OCI-LY7 (cell line): ENCODE data around the gene SETD1A.

Experiments
- EZH2phosphoT487 ChIP-seq: fragments of 200-600 bp; sonication (generic); IDR thresholded peaks from 2 replicates; pipeline ENCODE4 v1.6.1; 2018; ENCODE audit warnings: low read depth, borderline replicate concordance, mild to moderate bottlenecking, mixed run types, antibody characterized with exemption, low read length, moderate library complexity, mixed read lengths
- TF ChIP-seq, protein P1 (sequence below): fragments of 200-600 bp; sonication (generic); conservative IDR thresholded peaks from 2 replicates; pipeline ENCODE4 v1.5.1; 2014; ENCODE audit warnings: mild to moderate bottlenecking, antibody characterized with exemption, low read length, moderate library complexity, mixed read lengths

DNA sequence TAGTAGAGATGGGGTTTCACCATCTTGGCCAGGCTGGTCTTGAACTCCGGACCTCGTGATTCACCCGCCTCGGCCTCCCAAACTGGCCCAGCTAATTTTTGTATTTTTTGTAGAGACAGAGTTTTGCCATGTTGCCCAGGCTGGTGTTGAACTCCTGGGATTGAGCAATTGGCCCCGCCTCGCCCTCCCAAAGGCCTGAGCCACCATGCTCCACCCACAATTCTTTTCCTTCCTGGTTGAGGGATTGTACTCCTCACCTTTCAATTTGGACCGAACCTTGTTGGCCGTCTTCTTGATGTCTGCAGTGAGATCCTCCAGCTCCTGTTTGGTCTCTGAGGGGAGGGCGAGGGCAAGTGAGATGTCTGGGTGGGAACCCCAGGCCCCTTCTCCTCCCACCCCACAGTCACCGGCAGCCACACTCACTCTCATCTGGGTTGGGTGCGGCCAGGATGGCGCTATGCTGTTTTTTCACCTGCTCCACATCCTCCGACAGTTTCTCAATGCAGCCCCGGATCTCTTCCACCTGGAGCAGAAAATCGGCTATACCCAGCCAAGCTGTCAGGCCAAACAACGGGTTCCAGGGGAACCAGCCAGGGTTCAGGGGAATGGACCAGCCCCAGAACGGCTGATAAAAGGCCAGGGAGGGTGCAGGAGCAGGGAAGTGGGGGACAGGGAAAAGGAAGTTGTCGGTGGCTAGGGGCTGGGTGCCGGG lies 43.3 kb downstream of the SETD1A start:
- TF ChIP-seq, protein P1, sequence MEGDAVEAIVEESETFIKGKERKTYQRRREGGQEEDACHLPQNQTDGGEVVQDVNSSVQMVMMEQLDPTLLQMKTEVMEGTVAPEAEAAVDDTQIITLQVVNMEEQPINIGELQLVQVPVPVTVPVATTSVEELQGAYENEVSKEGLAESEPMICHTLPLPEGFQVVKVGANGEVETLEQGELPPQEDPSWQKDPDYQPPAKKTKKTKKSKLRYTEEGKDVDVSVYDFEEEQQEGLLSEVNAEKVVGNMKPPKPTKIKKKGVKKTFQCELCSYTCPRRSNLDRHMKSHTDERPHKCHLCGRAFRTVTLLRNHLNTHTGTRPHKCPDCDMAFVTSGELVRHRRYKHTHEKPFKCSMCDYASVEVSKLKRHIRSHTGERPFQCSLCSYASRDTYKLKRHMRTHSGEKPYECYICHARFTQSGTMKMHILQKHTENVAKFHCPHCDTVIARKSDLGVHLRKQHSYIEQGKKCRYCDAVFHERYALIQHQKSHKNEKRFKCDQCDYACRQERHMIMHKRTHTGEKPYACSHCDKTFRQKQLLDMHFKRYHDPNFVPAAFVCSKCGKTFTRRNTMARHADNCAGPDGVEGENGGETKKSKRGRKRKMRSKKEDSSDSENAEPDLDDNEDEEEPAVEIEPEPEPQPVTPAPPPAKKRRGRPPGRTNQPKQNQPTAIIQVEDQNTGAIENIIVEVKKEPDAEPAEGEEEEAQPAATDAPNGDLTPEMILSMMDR = no peak
- TF ChIP-seq EZH2phosphoT487 = no peak
